HG03354 (cell line): ENCODE measurements around the gene DCHS1.

ENCODE experiments used
- ATAC-seq: cut with Tn5 transposase; IDR thresholded peaks from one replicate; pipeline ENCODE4 v1.9.1; 2021; ENCODE audit warnings: mild to moderate bottlenecking; ENCODE audit not compliant: unreplicated experiment, poor library complexity, severe bottlenecking

DCHS1 gene

GRCh38 chr11:6631361-6631890, 24.2 kb downstream of the DCHS1 start:
- no peak for ATAC-seq

GRCh38 chr11:6630632-6631291, 24.8 kb downstream of the DCHS1 start:
- no peak for ATAC-seq

DNA sequence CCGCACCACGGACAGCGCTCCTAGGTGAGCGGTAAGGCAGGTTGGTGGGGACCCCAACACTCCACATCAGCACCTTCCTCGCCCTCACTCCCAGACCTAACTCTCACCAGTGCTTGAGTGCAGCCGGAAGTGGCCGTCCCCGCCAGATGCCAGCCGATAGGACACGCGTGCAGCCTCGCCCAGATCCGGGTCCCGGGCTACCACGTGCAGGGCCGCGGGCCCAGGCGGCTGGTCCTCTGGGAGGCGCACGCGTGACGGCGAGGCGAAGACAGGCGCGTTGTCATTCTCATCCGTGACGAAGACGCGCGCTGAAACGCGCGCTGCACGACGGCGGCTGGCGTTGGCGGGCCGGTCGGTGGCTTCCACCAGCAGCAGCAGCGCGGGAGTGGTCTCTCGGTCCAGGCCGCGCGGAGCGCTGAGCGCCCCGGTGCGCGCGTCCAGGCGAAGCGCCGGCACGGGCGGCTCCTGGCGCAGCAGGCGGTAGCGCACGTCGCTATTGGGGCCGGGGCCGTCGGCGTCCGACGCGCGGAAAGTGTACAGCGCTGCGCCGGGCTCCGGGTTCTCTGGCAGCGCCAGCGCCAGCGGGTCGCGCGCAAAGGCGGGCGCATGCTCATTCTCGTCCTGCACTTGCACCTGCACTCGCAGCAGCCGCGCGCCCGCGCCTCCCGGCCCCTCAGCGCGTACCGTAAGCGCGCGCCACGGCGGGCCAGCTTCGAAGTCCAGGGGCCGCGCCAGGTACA, 25.5 kb downstream of the DCHS1 start:
- ATAC-seq: no peak

DNA sequence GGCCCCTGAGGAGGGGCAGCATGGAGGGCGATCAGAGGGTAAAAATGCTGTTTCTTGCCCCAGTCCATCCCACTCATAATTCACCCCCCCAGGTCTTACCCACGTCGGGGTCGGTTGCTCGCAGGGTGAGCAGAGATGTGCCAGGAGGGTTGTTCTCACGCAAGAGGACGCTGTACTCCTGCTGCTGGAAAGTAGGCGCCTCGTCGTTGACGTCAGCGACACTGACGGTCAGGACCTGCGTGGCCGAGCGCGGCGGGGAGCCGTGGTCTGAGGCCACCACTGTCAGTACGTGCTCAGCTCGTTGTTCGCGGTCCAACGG, 26.1 kb downstream of the DCHS1 start:
- ATAC-seq: no peak

DNA sequence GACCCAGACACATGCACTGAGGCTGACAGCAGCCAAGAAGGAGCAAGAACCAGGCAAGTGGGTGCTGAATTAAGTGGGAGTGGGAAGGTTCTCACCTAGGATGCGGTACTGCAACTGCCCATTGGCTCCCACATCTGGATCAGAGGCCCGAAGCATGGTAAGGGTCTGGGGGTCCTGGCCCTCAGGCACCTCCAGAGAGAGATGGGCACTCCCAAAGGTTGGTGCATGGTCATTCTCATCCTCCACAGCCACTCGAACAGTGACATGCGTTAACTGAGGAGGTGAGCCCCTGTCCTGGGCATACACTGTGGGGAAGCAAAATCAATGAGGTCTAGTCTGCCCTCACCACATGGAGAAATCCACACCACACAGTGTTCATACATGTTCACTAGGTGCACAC, 27.1 kb downstream of the DCHS1 start:
- no peak for ATAC-seq

- peak; percentile 86 for ATAC-seq
Measured at GRCh38 chr11:6627762-6628241, 27.8 kb downstream of the DCHS1 start.

- ATAC-seq: no peak
Measured at GRCh38 chr11:6626971-6627761, 28.4 kb downstream of the DCHS1 start.

- ATAC-seq: no peak
Measured at GRCh38 chr11:6625832-6626420, 29.7 kb downstream of the DCHS1 start.

- ATAC-seq: no peak
Measured at GRCh38 chr11:6625156-6625831, 30.3 kb downstream of the DCHS1 start.

DNA sequence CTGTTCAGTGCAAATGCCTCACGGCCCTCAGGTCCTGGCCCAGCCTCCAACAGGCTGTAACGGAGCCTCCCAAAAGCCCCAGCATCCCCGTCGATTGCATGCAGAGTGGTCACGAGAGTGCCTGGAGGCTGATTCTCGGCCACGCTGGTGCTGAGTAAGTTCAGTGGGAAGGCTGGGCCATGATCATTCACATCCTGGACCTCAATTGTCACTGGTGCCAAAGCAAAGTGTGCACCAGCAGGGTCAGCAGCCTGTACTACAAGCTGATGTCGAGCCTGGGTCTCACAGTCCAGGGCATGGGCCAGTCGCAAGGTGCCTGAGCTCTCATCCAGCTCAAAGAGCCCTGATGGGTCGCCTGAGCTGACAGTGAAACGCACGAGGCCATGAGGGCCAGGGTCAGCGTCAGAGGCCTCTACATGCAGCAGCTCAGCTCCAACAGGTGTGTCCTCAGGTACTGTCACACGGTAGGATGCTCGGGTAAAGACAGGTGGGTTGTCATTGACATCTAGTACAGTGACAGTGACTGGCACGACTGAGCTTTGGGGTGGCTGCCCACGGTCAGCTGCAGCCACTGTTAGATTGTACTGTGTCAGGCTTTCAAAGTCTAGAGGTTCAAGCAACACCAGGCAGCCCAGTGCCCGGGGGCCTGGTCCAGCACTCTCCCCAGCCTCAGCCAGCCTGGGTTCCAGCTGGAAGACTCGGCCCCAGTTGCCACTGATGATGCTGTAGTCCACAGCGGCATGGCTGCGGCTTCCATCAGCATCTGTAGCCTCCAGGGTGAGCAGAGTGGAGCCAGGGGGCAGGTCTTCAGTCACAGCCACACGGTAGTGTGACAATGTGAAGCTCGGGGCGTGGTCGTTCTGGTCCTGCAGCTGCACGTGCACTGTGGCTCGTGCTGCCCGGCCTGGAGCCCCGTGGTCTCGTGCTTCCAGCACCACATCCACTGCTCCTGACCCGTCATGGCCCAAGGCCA, 31.9 kb downstream of the DCHS1 start:
- ATAC-seq: no peak

DNA sequence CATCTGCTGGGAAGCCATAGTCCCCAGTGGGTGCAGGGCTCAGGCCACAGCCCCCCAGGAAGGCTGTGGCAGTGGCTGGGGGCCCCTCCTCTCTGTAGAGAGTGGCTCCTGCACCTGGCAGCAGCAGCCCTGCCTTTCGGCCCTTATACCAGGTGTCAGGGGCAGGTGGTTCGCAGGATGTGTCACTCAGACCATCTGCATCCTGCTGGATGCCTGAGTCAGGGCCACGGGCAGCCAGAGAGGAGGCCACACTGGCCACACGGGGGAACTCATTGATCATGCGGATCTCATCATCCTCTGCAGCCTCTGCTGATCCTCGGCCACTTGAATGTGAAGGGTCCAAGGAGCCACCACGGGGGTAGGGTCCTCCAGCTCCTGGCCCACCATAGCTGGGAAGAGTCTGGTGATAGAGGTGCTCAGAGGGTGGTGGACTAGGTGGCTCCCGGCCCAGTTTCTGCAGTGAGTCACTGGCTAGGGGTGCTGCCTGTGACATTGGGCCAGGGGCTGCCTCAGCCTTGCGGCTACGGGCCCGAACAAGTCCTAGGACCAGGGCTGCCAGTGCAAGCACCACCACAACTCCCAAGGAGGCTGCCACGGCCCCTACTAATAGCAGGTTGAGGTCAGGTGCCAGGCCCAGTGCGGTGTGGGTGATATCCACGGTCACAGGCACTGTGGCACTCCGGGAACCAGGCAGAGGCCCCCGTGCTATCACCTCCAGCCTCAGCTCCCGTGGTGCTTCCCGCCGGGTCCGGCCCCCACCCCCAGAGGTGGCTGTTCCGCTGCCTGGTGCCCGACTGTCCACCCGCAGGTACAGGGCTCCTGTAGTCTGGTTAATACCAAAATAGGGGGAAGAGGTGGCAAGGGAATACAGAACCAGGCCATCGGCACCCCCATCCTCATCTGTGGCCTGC, 33.1 kb downstream of the DCHS1 start:
- no peak for ATAC-seq

- no peak for ATAC-seq
Measured at GRCh38 chr11:6621711-6622211, 33.8 kb downstream of the DCHS1 start.

GRCh38 chr11:6620636-6621035, 35.0 kb downstream of the DCHS1 start:
- no peak for ATAC-seq

- ATAC-seq: peak; percentile 99
Measured at GRCh38 chr11:6619004-6619745, 36.4 kb downstream of the DCHS1 start, which contains the start of gene TPP1. TPP1 (minus strand) TSS chr11:6619422; CDS start chr11:6619400, 22 bp downstream.

DNA sequence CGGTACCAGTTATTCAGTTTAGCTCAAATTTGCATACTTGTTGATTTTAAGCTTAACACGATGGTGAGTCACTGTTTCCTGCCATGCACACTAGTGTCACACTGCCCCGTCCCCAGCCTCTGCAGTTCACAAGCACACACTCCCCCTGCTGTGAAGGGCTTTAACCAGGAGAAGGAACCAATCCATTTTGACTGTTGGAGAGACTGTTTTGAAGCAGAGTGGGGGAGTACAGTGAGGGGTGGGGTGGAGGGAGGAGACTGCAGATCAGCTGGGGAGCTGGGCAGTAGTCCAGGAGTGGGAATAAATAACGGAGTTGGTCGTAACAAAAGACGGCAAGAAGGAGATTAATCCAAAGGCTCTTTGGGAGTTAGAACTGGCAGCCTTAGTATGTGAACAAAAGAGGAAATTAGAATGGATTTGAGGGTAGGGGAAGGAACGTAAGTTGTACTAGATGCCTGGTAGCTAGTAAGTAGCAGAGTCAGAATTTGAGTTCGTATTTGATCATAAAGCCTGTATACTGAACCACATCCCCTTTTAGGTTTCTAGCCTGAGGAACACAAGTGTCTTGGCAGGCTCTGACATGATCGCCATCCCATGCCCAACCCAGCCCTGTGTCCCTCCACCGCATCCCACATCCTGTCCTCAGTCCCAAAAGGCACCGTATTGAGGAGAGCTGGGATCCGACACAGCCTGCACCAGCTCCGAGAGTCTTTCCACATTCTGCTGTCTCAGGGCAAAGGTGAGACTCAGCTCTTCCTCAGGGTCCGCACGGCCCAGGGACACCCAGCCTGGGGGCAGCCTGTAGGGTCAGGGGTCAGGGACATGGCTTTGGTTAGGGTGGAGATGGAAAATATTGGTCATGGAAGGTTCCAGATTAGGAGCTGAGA, 37.2 kb downstream of the DCHS1 start:
- peak; percentile 24 for ATAC-seq
